Gastrocnemius medialis (tissue), 4 donors: ENCODE measurements around the gene FAM227B.
"Not testable (repeated sequence)": the region's sequence is repeated elsewhere in the genome, so short reads cannot be mapped to it uniquely, and the experiment has no call there.

Experiments
- CTCF ChIP-seq, 5 experiments: fragments of 450-650 bp in 3 of 5; fragments of 200-600 bp in 2 of 5; sonication (generic) in 2 of 5; IDR thresholded peaks in 4 of 5; conservative IDR thresholded peaks in 1 of 5; 1 replicate in 4 of 5; 2 replicates in 1 of 5; pipeline ENCODE4 v1.5.1; 2016 to 2019; ENCODE audit warnings: antibody characterized with exemption in 5 of 5, mild to moderate bottlenecking in 3 of 5, moderate library complexity in 3 of 5
- POLR2A ChIP-seq, 2 donors: fragments of 450-650 bp; IDR thresholded peaks; one replicate each; pipeline ENCODE4 v1.6.1; 2017; ENCODE audit warnings: antibody characterized with exemption in 2 of 2, mild to moderate bottlenecking in 2 of 2, moderate library complexity in 2 of 2

- not testable (repeated sequence) for TF ChIP-seq POLR2A (IDR thresholded peaks at IDR 0.05); CTCF (IDR thresholded peaks at IDR 0.05 in 4 of 5, conservative IDR thresholded peaks at IDR 0.05 in 1 of 5)
Measured at GRCh38 chr15:49402515-49403296, 217.9 kb downstream of the FAM227B start.
